Fibroblast of lung (primary cell): ENCODE results near the gene MCM5.

Experiments used
- EZH2 ChIP-seq: IDR thresholded peaks from 2 replicates; pipeline ENCODE4 v1.5.1; 2012; ENCODE audit warnings: low read length, control low read depth, mild to moderate bottlenecking; ENCODE audit errors: missing control alignments
- TF ChIP-seq, protein P1 (sequence below), 2 donors: IDR thresholded peaks in 1 of 2; conservative IDR thresholded peaks in 1 of 2; 1 replicate in 1 of 2; 2 replicates in 1 of 2; pipeline ENCODE4 v1.5.1; 2011 to 2012; ENCODE audit warnings: low read length in 2 of 2, control low read depth in 1 of 2, inconsistent platforms in 1 of 2, low read depth in 1 of 2, mild to moderate bottlenecking in 1 of 2

DNA sequence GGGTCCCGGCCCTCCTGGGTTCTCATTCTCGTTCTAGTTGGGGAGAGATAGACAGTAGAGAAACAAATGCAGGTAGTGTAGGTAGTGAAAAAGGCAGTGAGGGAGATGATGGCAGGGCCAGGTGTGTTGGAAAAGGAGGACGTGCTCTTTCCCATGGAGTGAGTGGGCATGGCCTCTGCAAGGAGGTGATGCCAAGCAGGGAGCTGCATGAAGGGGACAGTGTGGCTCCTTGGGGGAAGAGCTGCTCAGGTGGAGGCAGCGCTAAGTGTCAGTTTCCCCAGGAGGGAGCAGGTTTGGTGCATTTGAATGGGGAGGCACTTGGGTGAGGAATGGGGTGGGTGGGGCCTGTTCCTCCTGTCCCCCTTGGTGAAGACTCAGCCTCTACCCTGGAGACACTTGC is 22.2 kb downstream of the MCM5 start:
- TF ChIP-seq, protein P1, sequence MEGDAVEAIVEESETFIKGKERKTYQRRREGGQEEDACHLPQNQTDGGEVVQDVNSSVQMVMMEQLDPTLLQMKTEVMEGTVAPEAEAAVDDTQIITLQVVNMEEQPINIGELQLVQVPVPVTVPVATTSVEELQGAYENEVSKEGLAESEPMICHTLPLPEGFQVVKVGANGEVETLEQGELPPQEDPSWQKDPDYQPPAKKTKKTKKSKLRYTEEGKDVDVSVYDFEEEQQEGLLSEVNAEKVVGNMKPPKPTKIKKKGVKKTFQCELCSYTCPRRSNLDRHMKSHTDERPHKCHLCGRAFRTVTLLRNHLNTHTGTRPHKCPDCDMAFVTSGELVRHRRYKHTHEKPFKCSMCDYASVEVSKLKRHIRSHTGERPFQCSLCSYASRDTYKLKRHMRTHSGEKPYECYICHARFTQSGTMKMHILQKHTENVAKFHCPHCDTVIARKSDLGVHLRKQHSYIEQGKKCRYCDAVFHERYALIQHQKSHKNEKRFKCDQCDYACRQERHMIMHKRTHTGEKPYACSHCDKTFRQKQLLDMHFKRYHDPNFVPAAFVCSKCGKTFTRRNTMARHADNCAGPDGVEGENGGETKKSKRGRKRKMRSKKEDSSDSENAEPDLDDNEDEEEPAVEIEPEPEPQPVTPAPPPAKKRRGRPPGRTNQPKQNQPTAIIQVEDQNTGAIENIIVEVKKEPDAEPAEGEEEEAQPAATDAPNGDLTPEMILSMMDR (conservative IDR thresholded peaks at IDR 0.05 in 1 of 2, IDR thresholded peaks at IDR 0.05 in 1 of 2; ENCODE audit: low read depth in 1 of 2, low read length in 2 of 2), result no peak
- no peak for TF ChIP-seq EZH2
